RWPE1 (cell line): ENCODE measurements around the gene KRT75.

Source experiments
- CTCF ChIA-PET: fragments of 350-600 bp; sonication (Branson Sonifier 250); formaldehyde crosslinking; extraction: SDS; loops from one replicate; lab custom pipeline; 2021; lab: Yijun Ruan, JAX
- POLR2A ChIA-PET: fragments of 400-600 bp; formaldehyde crosslinking; extraction: SDS; loops from one replicate; lab custom pipeline; 2020; ENCODE audit warnings: antibody characterized with exemption; ENCODE audit not compliant: low non-redundant PET; lab: Yijun Ruan, JAX
- DNase-seq: peaks from one replicate; pipeline ENCODE4 v3.0.0; 2012; ENCODE audit warnings: low spot score
- H3K27ac ChIP-seq: fragments of 450-650 bp; 2 replicates; pipeline ENCODE4 v1.5.1; 2017
- TF ChIP-seq, protein P1 (sequence below): fragments of 450-650 bp; conservative IDR thresholded peaks from 2 replicates; pipeline ENCODE4 v1.5.1; 2017; ENCODE audit warnings: low read depth, mild to moderate bottlenecking

The KRT75 gene

DNA sequence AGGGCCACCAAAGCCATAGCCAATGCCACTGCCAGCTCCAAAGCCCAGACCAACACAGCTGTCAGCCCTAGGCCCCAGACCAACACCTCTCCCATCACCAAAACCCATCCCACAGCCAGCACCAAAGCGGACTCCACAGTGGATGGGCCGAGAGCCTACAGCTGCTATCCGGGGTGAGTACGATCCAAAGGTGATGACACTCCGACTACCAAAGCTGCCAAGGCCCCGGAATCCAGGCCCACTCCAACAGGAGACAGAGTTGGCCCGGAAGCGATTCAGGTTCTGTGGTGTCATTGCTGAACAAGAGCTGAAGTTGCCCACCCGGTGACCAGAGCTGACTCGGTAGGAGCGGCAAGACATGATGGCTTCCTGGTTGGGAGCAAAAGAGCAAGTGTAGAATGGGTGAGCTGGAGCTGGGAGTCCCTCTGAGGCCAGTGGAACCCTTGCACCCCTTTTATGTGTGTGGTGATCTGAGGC is 48.9 kb downstream of the KRT75 start, which contains the start of gene KRT84:
Gene KRT84, minus strand, starts transcription at position 427 of the 477 bp plus-strand sequence. Its CDS starts 67 bp downstream, at position 360.
- ChIA-PET CTCF (interaction anchor here (0.6 to 0.7 kb wide), 2 partner anchors 186 to 242 kb away, joined by 3 to 6 read pairs; no protein-coding TSS in a partner anchor), POLR2A (no interaction called here)
- H3K27ac ChIP-seq, result no peak within 1 kb of the TSS
- DNase-seq, result no peak
- TF ChIP-seq, protein P1, sequence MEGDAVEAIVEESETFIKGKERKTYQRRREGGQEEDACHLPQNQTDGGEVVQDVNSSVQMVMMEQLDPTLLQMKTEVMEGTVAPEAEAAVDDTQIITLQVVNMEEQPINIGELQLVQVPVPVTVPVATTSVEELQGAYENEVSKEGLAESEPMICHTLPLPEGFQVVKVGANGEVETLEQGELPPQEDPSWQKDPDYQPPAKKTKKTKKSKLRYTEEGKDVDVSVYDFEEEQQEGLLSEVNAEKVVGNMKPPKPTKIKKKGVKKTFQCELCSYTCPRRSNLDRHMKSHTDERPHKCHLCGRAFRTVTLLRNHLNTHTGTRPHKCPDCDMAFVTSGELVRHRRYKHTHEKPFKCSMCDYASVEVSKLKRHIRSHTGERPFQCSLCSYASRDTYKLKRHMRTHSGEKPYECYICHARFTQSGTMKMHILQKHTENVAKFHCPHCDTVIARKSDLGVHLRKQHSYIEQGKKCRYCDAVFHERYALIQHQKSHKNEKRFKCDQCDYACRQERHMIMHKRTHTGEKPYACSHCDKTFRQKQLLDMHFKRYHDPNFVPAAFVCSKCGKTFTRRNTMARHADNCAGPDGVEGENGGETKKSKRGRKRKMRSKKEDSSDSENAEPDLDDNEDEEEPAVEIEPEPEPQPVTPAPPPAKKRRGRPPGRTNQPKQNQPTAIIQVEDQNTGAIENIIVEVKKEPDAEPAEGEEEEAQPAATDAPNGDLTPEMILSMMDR, result no peak

DNA sequence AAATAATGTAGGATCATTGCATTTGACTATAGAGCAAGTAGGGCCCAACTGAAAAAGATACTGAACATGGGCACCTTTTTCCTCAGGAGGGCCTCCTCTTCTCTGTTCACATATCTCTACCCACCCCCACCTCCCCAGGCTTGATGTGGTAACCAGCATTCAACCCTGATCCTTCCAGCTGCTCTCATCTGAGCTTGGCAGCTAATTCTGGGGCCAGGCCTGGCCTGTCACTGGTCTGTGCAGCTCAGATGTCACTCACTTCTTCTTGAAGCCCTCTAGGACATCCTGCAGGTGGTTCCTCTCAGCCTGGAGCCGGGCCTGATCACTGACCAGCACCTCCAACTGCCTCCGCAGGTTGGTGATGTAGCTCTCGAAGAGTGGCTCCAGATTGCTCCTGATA is 50.8 kb downstream of the KRT75 start:
- TF ChIP-seq, protein P1, result no peak
- no peak overlapping the region for H3K27ac ChIP-seq
- CTCF ChIA-PET, result interaction anchor here (0.8 kb wide), 1 partner anchor 11 kb away, joined by 3 read pairs; no protein-coding TSS in a partner anchor
- no peak for DNase-seq
- POLR2A ChIA-PET, result no interaction called here

DNA sequence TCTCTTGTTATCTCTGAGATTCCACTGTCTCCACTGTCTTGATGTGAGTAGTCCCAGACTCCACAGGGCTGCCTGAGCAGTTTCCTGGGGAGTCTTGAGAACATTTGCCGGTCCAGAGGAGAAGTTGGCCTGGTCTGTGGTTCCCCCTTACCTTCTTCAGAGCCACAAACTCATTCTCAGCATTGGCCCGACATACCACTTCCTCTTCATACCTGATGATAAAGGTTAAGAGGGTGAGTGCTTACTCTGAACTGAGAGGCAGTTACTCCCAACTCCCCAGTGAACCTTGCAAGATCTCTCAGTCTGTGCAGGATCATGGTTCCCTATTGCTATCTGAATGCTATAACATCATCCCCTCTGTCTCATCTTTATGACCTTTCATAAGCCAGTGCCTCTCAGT is 51.3 kb downstream of the KRT75 start:
- ChIA-PET CTCF (interaction anchor here (0.8 to 1.5 kb wide), 2 partner anchors 11 to 125 kb away, joined by 3 to 4 read pairs; no protein-coding TSS in a partner anchor), POLR2A (no interaction called here)
- H3K27ac ChIP-seq, result no peak overlapping the region
- TF ChIP-seq, protein P1, result no peak
- DNase-seq, result no peak

DNA sequence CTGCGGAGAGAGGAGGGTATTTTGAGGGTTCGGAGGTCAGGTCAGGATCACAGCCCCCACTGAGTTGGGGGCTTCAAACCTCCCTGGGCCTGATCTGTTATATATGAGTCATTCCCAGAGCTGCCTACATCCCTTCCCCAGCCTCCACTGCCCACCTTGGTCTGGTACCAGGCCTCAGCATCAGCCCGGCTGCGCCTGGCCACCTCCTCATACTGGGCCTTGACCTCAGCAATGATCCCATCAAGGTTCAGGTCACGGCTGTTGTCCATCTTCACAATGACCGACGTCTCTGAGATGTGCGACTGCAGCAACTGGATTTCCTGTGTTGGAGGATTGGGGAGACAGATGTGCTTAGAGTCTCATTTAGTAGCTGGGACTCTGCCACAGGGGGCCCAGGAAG is 53.0 kb downstream of the KRT75 start:
- POLR2A ChIA-PET, result no interaction called here
- CTCF ChIA-PET, result interaction anchor here (0.7 to 1.5 kb wide), 3 partner anchors 19 to 128 kb away, joined by 3 to 4 read pairs (median 3); no protein-coding TSS in a partner anchor
- no peak for DNase-seq
- H3K27ac ChIP-seq, result no peak overlapping the region
- TF ChIP-seq, protein P1, result no peak

DNA sequence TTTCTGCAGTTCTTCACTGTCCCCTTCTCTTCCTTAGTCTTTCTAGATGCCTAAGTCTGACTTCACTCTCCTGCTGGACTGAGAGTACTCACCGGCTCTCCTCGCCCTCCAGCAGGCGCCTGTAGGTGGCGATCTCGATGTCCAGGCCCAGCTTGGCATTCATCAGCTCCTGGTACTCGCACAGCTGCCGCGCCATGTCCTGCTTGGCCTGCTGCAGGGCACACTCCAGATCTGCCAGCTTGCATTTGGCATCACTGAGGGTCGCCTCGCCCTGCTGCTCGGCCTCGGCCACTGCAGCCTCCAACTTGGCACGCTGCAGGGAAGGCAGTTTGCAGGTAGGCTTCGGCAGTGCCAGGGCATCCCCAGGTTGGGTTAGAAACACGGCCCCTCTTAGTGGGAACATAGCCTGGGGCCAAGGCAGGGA is 53.9 kb downstream of the KRT75 start:
- ChIA-PET POLR2A (no interaction called here), CTCF (interaction anchor here (0.7 to 1.7 kb wide), 7 partner anchors 19 to 458 kb away, joined by 3 to 4 read pairs (median 3); no protein-coding TSS in a partner anchor)
- TF ChIP-seq, protein P1, result no peak; the same call in 1 of the 2 replicates
- DNase-seq, result no peak
- H3K27ac ChIP-seq, result no peak overlapping the region

DNA sequence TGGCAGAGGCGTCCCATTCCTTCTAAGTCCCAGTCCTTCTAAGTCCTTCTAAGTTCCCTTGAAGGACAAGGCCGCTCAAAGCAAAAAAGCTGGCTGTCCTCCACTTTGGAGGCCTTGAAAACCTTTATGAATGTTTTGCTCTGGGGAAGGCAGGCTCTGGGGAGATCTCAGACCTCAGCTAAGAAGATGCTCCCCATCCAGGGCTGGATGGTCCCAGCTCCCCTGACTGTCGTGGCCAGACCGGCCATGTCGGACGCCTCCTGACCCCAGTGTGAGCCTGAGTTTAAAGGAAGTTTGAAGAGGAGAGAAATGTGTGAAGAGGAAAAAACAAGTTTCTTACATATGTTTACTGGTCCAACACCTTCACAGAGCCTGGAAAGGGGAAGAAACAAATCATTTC is 54.6 kb downstream of the KRT75 start:
- H3K27ac ChIP-seq, result no peak overlapping the region
- ChIA-PET POLR2A (no interaction called here), CTCF (interaction anchor here (0.5 to 1.7 kb wide), 5 partner anchors 142 to 601 kb away, joined by 3 to 4 read pairs (median 3); no protein-coding TSS in a partner anchor)
- TF ChIP-seq, protein P1, result no peak
- no peak for DNase-seq
